H1 (cell line): ENCODE results near the gene STAP2. TPM values are rescaled to one million over a fixed set of nuclear protein-coding genes. Genes with fewer than 3 reads are reported as not detected.

Source experiments
- CTCF ChIA-PET: fragments of 300-600 bp; sonication (Branson Sonifier 250); formaldehyde crosslinking; loops from one replicate; lab custom pipeline; 2021; ENCODE audit not compliant: partially characterized antibody; lab: Charles Lee
- POLR2A ChIA-PET: fragments of 300-600 bp; sonication (Branson Sonifier 250); formaldehyde crosslinking; loops from one replicate; lab custom pipeline; 2021; ENCODE audit warnings: inconsistent platforms; ENCODE audit not compliant: partially characterized antibody; lab: Charles Lee
- DNase-seq, 2 experiments: peaks; one replicate each; pipeline versions ENCODE4 v3.0.0 to v3.0.0-alpha.2; 2010 to 2022; ENCODE audit warnings: low spot score in 2 of 2, low read depth in 1 of 2, mixed read lengths in 1 of 2
- FAIRE-seq: peaks from 2 replicates; lab custom pipeline; 2011; peaks lifted over from hg19 to GRCh38; lab: Jason Lieb, UNC
- H2AFZ ChIP-seq: 2 replicates; pipeline ENCODE4 v1.8.1; 2012; ENCODE audit warnings: low read length, inconsistent platforms
- H2AK5ac ChIP-seq: 2 replicates; pipeline ENCODE4 v1.6.1; 2013; ENCODE audit warnings: low read depth, low read length
- H2BK120ac ChIP-seq: replicated peaks from 2 replicates; pipeline ENCODE3; 2013; ENCODE audit warnings: low read depth, low read length, inconsistent platforms
- H2BK12ac ChIP-seq: 2 replicates; pipeline ENCODE4 v1.6.1; 2013; ENCODE audit warnings: low read depth, low read length
- H2BK15ac ChIP-seq: 2 replicates; pipeline ENCODE4 v1.6.1; 2013; ENCODE audit warnings: low read length
- H2BK20ac ChIP-seq: 2 replicates; pipeline ENCODE4 v1.6.1; 2013; ENCODE audit warnings: low read length
- H2BK5ac ChIP-seq: 2 replicates; pipeline ENCODE4 v1.6.1; 2013; ENCODE audit warnings: low read depth, low read length
- H3K14ac ChIP-seq: 2 replicates; pipeline ENCODE4 v1.6.1; 2013; ENCODE audit warnings: inconsistent platforms; ENCODE audit not compliant: insufficient read length
- H3K18ac ChIP-seq: 2 replicates; pipeline ENCODE4 v1.6.1; 2013; ENCODE audit warnings: low read length; ENCODE audit errors: extremely low read depth
- H3K23ac ChIP-seq: 2 replicates; pipeline ENCODE4 v1.6.1; 2013; ENCODE audit warnings: inconsistent platforms; ENCODE audit not compliant: insufficient read length
- H3K23me2 ChIP-seq: 2 replicates; pipeline ENCODE4 v1.6.1; 2013; ENCODE audit warnings: low read depth, low read length
- H3K27ac ChIP-seq: 2 replicates; pipeline ENCODE4 v1.6.1; 2011; ENCODE audit warnings: low read depth, low read length, inconsistent platforms
- H3K27me3 ChIP-seq, 4 experiments: replicated peaks in 1 of 4; 1 replicate in 1 of 4; 2 replicates in 3 of 4; pipeline versions ENCODE4 v1.6.1 to v1.8.1; 2011 to 2013; ENCODE audit warnings: low read length in 3 of 4, mild to moderate bottlenecking in 3 of 4, inconsistent platforms in 2 of 4, mixed read lengths in 2 of 4, moderate library complexity in 1 of 4; ENCODE audit not compliant: control insufficient read depth in 3 of 4, insufficient read depth in 3 of 4; ENCODE audit errors: extremely low read depth in 1 of 4
- H3K36me3 ChIP-seq, 4 experiments: 2 replicates each; pipeline versions ENCODE4 v1.6.1 to v1.8.1; 2011 to 2013; ENCODE audit warnings: mild to moderate bottlenecking in 4 of 4, low read length in 3 of 4, moderate library complexity in 2 of 4, control low read depth in 1 of 4, inconsistent platforms in 1 of 4; ENCODE audit not compliant: insufficient read depth in 4 of 4, control insufficient read depth in 2 of 4
- H3K4ac ChIP-seq: replicated peaks from 2 replicates; pipeline ENCODE3; 2013; ENCODE audit warnings: low read length, low read depth, mixed read lengths, inconsistent platforms; ENCODE audit not compliant: insufficient read length
- H3K4me1 ChIP-seq, 4 experiments: replicated peaks in 1 of 4; 1 replicate in 1 of 4; 2 replicates in 3 of 4; pipeline versions ENCODE4 v1.6.1 to v1.8.1; 2011 to 2013; ENCODE audit warnings: low read length in 3 of 4, inconsistent platforms in 2 of 4, mixed read lengths in 1 of 4; ENCODE audit not compliant: insufficient read depth in 4 of 4, control insufficient read depth in 3 of 4
- H3K4me2 ChIP-seq, 2 experiments: 2 replicates each; pipeline versions ENCODE4 v1.6.1 to v1.8.1; 2011 to 2013; ENCODE audit warnings: low read depth in 2 of 2, low read length in 2 of 2, control low read depth in 1 of 2, inconsistent platforms in 1 of 2, mild to moderate bottlenecking in 1 of 2; ENCODE audit not compliant: insufficient read depth in 1 of 2
- H3K4me3 ChIP-seq, 4 experiments: fragments of 200-600, 300-600 bp in 1 of 4; sonication (generic), shearing (Covaris generic), sonication (Bioruptor Twin) in 1 of 4; 2 replicates each; pipeline versions ENCODE4 v1.5.1 to v1.8.1; 2011 to 2016; ENCODE audit warnings: low read length in 4 of 4, low read depth in 3 of 4, control low read depth in 2 of 4, inconsistent platforms in 2 of 4, mild to moderate bottlenecking in 2 of 4, mixed read lengths in 1 of 4, moderate library complexity in 1 of 4; ENCODE audit not compliant: insufficient read depth in 2 of 4; ENCODE audit errors: extremely low read depth in 1 of 4
- H3K56ac ChIP-seq: replicated peaks from 2 replicates; pipeline ENCODE3; 2013; ENCODE audit warnings: low read depth, mild to moderate bottlenecking, mixed read lengths, low read length, inconsistent platforms; ENCODE audit not compliant: insufficient read length
- H3K79me1 ChIP-seq: 2 replicates; pipeline ENCODE4 v1.6.1; 2013; ENCODE audit warnings: low read depth, low read length, control low read depth
- H3K79me2 ChIP-seq, 2 experiments: 2 replicates each; pipeline versions ENCODE4 v1.6.1 to v1.8.1; 2012 to 2013; ENCODE audit warnings: low read length in 2 of 2, mild to moderate bottlenecking in 2 of 2, inconsistent platforms in 1 of 2; ENCODE audit not compliant: insufficient read depth in 2 of 2, control insufficient read depth in 1 of 2
- H3K9ac ChIP-seq, 4 experiments: replicated peaks in 1 of 4; 1 replicate in 1 of 4; 2 replicates in 3 of 4; pipeline versions ENCODE4 v1.6.1 to v1.8.1; 2011 to 2013; ENCODE audit warnings: low read depth in 3 of 4, low read length in 3 of 4, control low read depth in 2 of 4, mild to moderate bottlenecking in 2 of 4, moderate library complexity in 2 of 4, inconsistent platforms in 1 of 4; ENCODE audit errors: extremely low read depth in 1 of 4
- H3K9me3 ChIP-seq, 2 experiments: 2 replicates each; pipeline versions ENCODE4 v1.6.1 to v1.8.1; 2012 to 2013; ENCODE audit warnings: mild to moderate bottlenecking in 2 of 2, moderate library complexity in 2 of 2, control low read depth in 1 of 2, inconsistent platforms in 1 of 2, low read depth in 1 of 2, low read length in 1 of 2, mixed read lengths in 1 of 2; ENCODE audit not compliant: insufficient read depth in 2 of 2
- H4K20me1 ChIP-seq, 2 experiments: replicated peaks in 1 of 2; 2 replicates each; pipeline versions ENCODE3 to v1.8.1; 2011 to 2013; ENCODE audit warnings: inconsistent platforms in 2 of 2, low read length in 2 of 2, mild to moderate bottlenecking in 1 of 2; ENCODE audit not compliant: insufficient read depth in 2 of 2, control insufficient read depth in 1 of 2
- H4K5ac ChIP-seq: 2 replicates; pipeline ENCODE4 v1.6.1; 2013; ENCODE audit warnings: low read length, low read depth, mixed read lengths, inconsistent platforms; ENCODE audit not compliant: insufficient read length
- H4K8ac ChIP-seq: 2 replicates; pipeline ENCODE4 v1.8.0; 2013; ENCODE audit warnings: mild to moderate bottlenecking, moderate library complexity, low read length, inconsistent platforms; ENCODE audit not compliant: insufficient read depth; ENCODE audit errors: extremely low read depth
- H4K91ac ChIP-seq: replicated peaks from 2 replicates; pipeline ENCODE3; 2013; ENCODE audit warnings: low read length, mixed read lengths, inconsistent platforms; ENCODE audit not compliant: insufficient read length
- BRCA1 ChIP-seq: IDR thresholded peaks from 2 replicates; pipeline ENCODE4 v1.6.1; 2012; ENCODE audit warnings: low read depth, low read length, improper control_type of control experiment
- CTBP2 ChIP-seq: IDR thresholded peaks from 2 replicates; pipeline ENCODE4 v1.7.0; 2011; ENCODE audit warnings: borderline replicate concordance, mild to moderate bottlenecking, moderate library complexity, mixed read lengths, low read length; ENCODE audit not compliant: insufficient read depth, insufficient read length
- MAFK ChIP-seq: IDR thresholded peaks from 2 replicates; pipeline ENCODE4 v1.6.1; 2012; ENCODE audit warnings: low read depth, mild to moderate bottlenecking, improper control_type of control experiment, low read length
- RNF2 ChIP-seq: fragments of 200-900, 300-1000 bp; sonication (generic); IDR thresholded peaks from 2 replicates; pipeline ENCODE4 v1.7.1; 2016; ENCODE audit warnings: borderline replicate concordance, low read depth, mild to moderate bottlenecking, antibody characterized with exemption, low read length; ENCODE audit not compliant: poor library complexity, severe bottlenecking; ENCODE audit errors: missing control alignments
- RXRA ChIP-seq: IDR thresholded peaks from 2 replicates; pipeline ENCODE4 v1.6.1; 2011; ENCODE audit warnings: low read depth, mild to moderate bottlenecking, low read length, moderate library complexity; ENCODE audit not compliant: insufficient read depth
- SIN3A ChIP-seq, 2 experiments: IDR thresholded peaks in 1 of 2; conservative IDR thresholded peaks in 1 of 2; 2 replicates each; pipeline ENCODE4 v1.6.1; 2011 to 2012; ENCODE audit warnings: low read length in 2 of 2, improper control_type of control experiment in 1 of 2, low read depth in 1 of 2, mild to moderate bottlenecking in 1 of 2
- SIX5 ChIP-seq: IDR thresholded peaks from 2 replicates; pipeline ENCODE4 v1.6.1; 2011; ENCODE audit warnings: mild to moderate bottlenecking, low read depth, low read length
- SP4 ChIP-seq: IDR thresholded peaks from 2 replicates; pipeline ENCODE4 v1.6.1; 2012; ENCODE audit warnings: low read length, inconsistent platforms
- TAF1 ChIP-seq: IDR thresholded peaks from 2 replicates; pipeline ENCODE4 v1.6.1; 2011; ENCODE audit warnings: mild to moderate bottlenecking, low read depth, low read length
- YY1 ChIP-seq: IDR thresholded peaks from 2 replicates; pipeline ENCODE4 v1.6.1; 2011; ENCODE audit warnings: low read depth, mild to moderate bottlenecking, low read length
- WGBS, 2 experiments: shearing (Covaris generic) in 1 of 2; methylation state at CpG; one replicate each; pipeline versions ENCODE4 v1.1.6 to v1.1.7; 2013 to 2015; ENCODE audit warnings: low lambda C conversion rate in 2 of 2, mixed read lengths in 2 of 2, inconsistent platforms in 1 of 2, low coverage in 1 of 2, missing lambda C conversion rate in 1 of 2; ENCODE audit not compliant: insufficient replicate concordance in 2 of 2, insufficient coverage in 1 of 2, insufficient read length in 1 of 2; ENCODE audit errors: extremely low coverage in 1 of 2, missing lambda C conversion rate in 1 of 2; 5-methylcytosine and 5-hydroxymethylcytosine counted together
- polyA plus RNA-seq, 7 experiments: library from polyadenylated mRNA; depleted of rRNA in 3 of 7; stranded (reverse) in 5 of 7; unstranded in 2 of 7; fragments of >200 nt in 5 of 7; fragments of 200-250 nt in 2 of 7; gene quantifications; 1 replicate in 5 of 7; 2 replicates in 1 of 7; 4 replicates in 1 of 7; pipeline versions ENCODE4 v1.2.1 to v1.2.3, GENCODE V29; 2011 to 2013; ENCODE audit warnings: missing spikeins in 2 of 7, mixed read lengths in 2 of 7
- total RNA-seq: library from RNA; stranded (reverse); fragmentation: NEBNext Ultra II Directional; extraction: Animal tissue kit (Norgen Biotek cat#: 25700); gene quantifications from 2 replicates; pipeline ENCODE4 v1.2.1, GENCODE V29; 2021
- TF ChIP-seq, protein P1 (sequence below): IDR thresholded peaks from 2 replicates; pipeline ENCODE4 v1.6.1; 2012; ENCODE audit warnings: inconsistent platforms

Gene STAP2
- total and polyA plus RNA-seq, 2 of the 8 experiments (the other 6 are each of a cell fraction or from before 2014, with no cell fraction given) = 15.3 to 37.3 TPM

DNA sequence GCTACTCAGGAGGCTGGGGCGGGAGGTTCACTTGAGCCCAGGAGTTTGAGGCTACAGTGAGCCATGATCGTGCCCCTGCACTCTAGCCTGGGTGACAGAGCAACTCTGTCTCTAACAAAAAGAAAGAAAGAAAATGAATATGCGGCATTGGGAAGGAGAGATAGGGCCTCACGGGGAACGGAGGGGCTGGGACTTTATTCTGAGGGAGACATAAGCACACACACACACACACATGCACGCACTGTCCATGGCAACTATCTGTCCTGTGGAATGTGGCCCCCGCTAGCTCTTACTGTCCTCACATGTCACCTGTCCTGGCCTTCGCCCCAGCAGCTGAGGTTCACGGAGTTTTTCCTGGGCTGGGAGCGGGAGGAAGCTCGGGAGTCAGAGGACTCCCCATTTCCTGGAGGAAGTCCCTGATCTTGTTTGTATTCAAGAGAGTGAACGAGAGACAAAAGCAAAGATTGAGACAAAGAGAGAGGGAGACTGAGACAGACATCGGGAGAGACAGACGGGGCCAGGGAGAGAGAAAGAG lies 654 bp downstream of the STAP2 start:
- Histone ChIP-seq H3K4me1 (peaks cover 0 to 9% (median 4%) of the 10 kb centered on the region in 4 experiments; a peak in 4 of 7 replicates), H3K23me2 (peaks cover 28% of the 10 kb centered on the region), H2BK12ac (peak overlapping the region; percentile 77; the same call in 1 of the 2 replicates), H3K36me3 (peaks cover 0 to 3% (median 0%) of the 10 kb centered on the region in 4 experiments; a peak in 2 of 8 replicates), H3K4me3 (peak overlapping the region; percentile 20 to 52 (median 22); a peak in 6 of 8 replicates), H2BK20ac (0 out of 2 replicates have a peak overlapping the region, but pooled peaks have one; percentile 7), H4K5ac (no peak overlapping the region), H3K23ac (no peak overlapping the region), H4K91ac (no peak overlapping the region), H3K9ac (peak overlapping the region in 3 of 4 experiments; percentile 17 to 68 (median 25); a peak in 5 of 7 replicates), H3K56ac (no peak overlapping the region), H2AFZ (no peak overlapping the region), H3K79me2 (no peaks in the 10 kb centered on the region), H3K27me3 (no peaks in the 10 kb centered on the region), H4K20me1 (peaks cover 0 to 10% of the 10 kb centered on the region in 2 experiments), H3K27ac (no peak overlapping the region), H2BK15ac (peak overlapping the region; percentile 90; the same call in 1 of the 2 replicates), H3K14ac (no peak overlapping the region), H2BK5ac (no peak overlapping the region), H2BK120ac (no peak overlapping the region), H3K4ac (no peak overlapping the region), H2AK5ac (no peak overlapping the region), H3K9me3 (no peaks in the 10 kb centered on the region), H3K4me2 (peak overlapping the region; percentile 73 to 74), H3K79me1 (no peaks in the 10 kb centered on the region), H4K8ac (no peak overlapping the region), H3K18ac (peak overlapping the region; percentile 62; the same call in 1 of the 2 replicates)
- POLR2A ChIA-PET = interaction anchor here (0.7 to 1.8 kb wide), 7 partner anchors 8 to 79 kb away, joined by 3 to 9 read pairs (median 3); partner anchors contain the start of gene SH3GL1
- CTCF ChIA-PET = interaction anchor here (1.0 to 20.4 kb wide), 6 partner anchors 8 to 66 kb away, joined by 3 to 311 read pairs (median 3); partner anchors contain the start of gene SHD
- WGBS, 2 experiments = 46% methylated on average over 12 of the region's 14 CpGs; no CpG with 5 or more reads in 1 of the 2 experiments
- DNase-seq = no peak
- FAIRE-seq = no peak
- TF ChIP-seq TAF1 (0 out of 2 replicates have a peak, but pooled peaks have one; percentile 5), SIX5 (no peak), SIN3A (conservative IDR thresholded peaks at IDR 0.05 in 1 of 2, IDR thresholded peaks at IDR 0.05 in 1 of 2; ENCODE audit: low read depth in 1 of 2, low read length in 2 of 2) (0 out of 4 replicates have a peak, but pooled peaks of 1 of the 2 experiments have one; percentile 14), BRCA1 (no peak), RNF2 (no peak), YY1 (no peak), SP4 (no peak), MAFK (no peak), RXRA (no peak), CTBP2 (no peak)
- TF ChIP-seq, protein P1, sequence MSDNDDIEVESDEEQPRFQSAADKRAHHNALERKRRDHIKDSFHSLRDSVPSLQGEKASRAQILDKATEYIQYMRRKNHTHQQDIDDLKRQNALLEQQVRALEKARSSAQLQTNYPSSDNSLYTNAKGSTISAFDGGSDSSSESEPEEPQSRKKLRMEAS = no peak
